Measurements from ENCODE around the gene TMPRSS11E. TPM values are rescaled to one million over a fixed set of nuclear protein-coding genes. Genes with fewer than 3 reads are reported as not detected.

Gene TMPRSS11E
- polyA plus RNA-seq, 3 donors: not detected

DNA sequence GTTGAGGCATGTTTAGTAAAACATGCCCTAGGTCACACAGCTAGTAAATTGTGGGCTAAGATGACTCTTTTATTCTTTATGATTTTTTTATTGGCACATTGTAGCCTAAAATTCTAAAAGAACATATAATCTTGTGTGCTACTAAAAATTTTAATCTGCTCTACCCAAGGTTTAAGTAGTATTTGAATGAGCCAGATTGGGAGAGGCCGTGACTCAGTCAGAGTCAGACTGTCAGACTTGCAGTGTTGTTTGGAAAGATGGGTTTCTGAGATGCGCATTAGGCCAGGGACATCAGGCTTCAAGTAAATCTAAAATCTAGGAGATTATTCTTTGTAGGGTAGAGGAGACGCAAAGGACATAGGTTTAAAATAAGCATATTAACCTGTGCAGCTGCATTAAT lies 30.7 kb upstream of the TMPRSS11E start:
- no peak overlapping the region for H3K27ac Mint-ChIP-seq
- H4K20me1 ChIP-seq (ENCODE audit: insufficient read depth, low read length): no peaks in the 10 kb centered on the region
- TF ChIP-seq, protein P1, sequence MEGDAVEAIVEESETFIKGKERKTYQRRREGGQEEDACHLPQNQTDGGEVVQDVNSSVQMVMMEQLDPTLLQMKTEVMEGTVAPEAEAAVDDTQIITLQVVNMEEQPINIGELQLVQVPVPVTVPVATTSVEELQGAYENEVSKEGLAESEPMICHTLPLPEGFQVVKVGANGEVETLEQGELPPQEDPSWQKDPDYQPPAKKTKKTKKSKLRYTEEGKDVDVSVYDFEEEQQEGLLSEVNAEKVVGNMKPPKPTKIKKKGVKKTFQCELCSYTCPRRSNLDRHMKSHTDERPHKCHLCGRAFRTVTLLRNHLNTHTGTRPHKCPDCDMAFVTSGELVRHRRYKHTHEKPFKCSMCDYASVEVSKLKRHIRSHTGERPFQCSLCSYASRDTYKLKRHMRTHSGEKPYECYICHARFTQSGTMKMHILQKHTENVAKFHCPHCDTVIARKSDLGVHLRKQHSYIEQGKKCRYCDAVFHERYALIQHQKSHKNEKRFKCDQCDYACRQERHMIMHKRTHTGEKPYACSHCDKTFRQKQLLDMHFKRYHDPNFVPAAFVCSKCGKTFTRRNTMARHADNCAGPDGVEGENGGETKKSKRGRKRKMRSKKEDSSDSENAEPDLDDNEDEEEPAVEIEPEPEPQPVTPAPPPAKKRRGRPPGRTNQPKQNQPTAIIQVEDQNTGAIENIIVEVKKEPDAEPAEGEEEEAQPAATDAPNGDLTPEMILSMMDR (IDR thresholded peaks at IDR 0.05): no peak
- no peaks in the 10 kb centered on the region for H3K27me3 Mint-ChIP-seq (ENCODE audit: low read depth in 3 of 3)
- H3K4me3 ChIP-seq (replicated peaks in 1 of 3; ENCODE audit: low read depth in 2 of 3, low read length in 3 of 3): no peak overlapping the region
- H3K36me3 ChIP-seq (replicated peaks in 1 of 2; ENCODE audit: control insufficient read depth in 1 of 2, insufficient read depth in 2 of 2, low read length in 2 of 2): no peaks in the 10 kb centered on the region
- no peak overlapping the region for H3K27ac ChIP-seq (ENCODE audit: low read depth in 1 of 2, low read length in 2 of 2)
- peaks cover 0 to 11% of the 10 kb centered on the region in 2 donors for H3K9me3 ChIP-seq (replicated peaks in 1 of 2; ENCODE audit: control insufficient read depth in 1 of 2, insufficient read depth in 1 of 2, low read length in 2 of 2)
- H3K4me2 ChIP-seq (replicated peaks; ENCODE audit: extremely low read depth, low read length, poor library complexity, severe bottlenecking): no peak overlapping the region
- no peak overlapping the region for H3K9ac ChIP-seq (ENCODE audit: insufficient read depth, low read length, poor library complexity, severe bottlenecking)
- H3K27me3 ChIP-seq (ENCODE audit: control insufficient read depth in 2 of 2, insufficient read depth in 2 of 2, low read length in 2 of 2): no peaks in the 10 kb centered on the region
- intact Hi-C loops (cut with micrococcal nuclease): no loop called here
- WGBS (ENCODE audit: insufficient coverage): 100% methylated on average over 1 of the region's 3 CpGs
- no peak for DNase-seq
- no peak overlapping the region for H2AFZ ChIP-seq (ENCODE audit: insufficient read depth, low read depth, low read length, poor library complexity, severe bottlenecking)
- H3K4me3 Mint-ChIP-seq: no peak overlapping the region
- H3K36me3 Mint-ChIP-seq: no peaks in the 10 kb centered on the region
- no peaks in the 10 kb centered on the region for H3K79me2 ChIP-seq (ENCODE audit: insufficient read depth, low read length)
- H3K9me3 Mint-ChIP-seq: peaks cover 6 to 17% (median 14%) of the 10 kb centered on the region in 7 donors
- no peaks in the 10 kb centered on the region for H3K4me1 ChIP-seq (ENCODE audit: control insufficient read depth in 1 of 2, insufficient read depth in 2 of 2, low read length in 2 of 2)
- no peaks in the 10 kb centered on the region for H3K4me1 Mint-ChIP-seq

DNA sequence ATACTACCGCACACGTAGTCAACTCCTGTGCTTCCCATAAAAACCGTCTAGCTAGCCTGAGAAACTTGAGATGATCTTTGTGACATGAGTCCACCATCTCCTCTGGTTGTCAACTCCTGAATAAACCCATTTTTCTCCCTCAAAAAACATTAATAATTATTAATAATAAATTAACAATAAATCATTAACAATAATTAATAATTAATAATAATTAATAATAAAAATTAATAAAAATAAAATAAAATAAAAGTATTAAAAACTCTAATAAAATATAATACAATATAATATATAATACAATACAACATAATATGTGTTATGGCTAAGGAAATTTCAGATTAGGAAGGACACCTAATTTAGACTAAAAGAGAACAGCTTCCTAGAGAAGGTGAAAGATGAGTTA lies 20.7 kb upstream of the TMPRSS11E start:
- TF ChIP-seq, protein P1 (IDR thresholded peaks at IDR 0.05): no peak
- H3K9me3 Mint-ChIP-seq: peaks cover 4 to 16% (median 7%) of the 10 kb centered on the region in 7 donors
- H3K79me2 ChIP-seq (ENCODE audit: insufficient read depth, low read length): no peaks in the 10 kb centered on the region
- H4K20me1 ChIP-seq (ENCODE audit: insufficient read depth, low read length): no peaks in the 10 kb centered on the region
- no peaks in the 10 kb centered on the region for H3K4me1 ChIP-seq (ENCODE audit: control insufficient read depth in 1 of 2, insufficient read depth in 2 of 2, low read length in 2 of 2)
- intact Hi-C loops (cut with micrococcal nuclease): no loop called here
- H3K4me1 Mint-ChIP-seq: no peaks in the 10 kb centered on the region
- no peak overlapping the region for H3K4me3 ChIP-seq (replicated peaks in 1 of 3; ENCODE audit: low read depth in 2 of 3, low read length in 3 of 3)
- H3K27ac Mint-ChIP-seq: no peak overlapping the region
- H3K9ac ChIP-seq (ENCODE audit: insufficient read depth, low read length, poor library complexity, severe bottlenecking): no peak overlapping the region
- no peak for DNase-seq
- H3K36me3 ChIP-seq (replicated peaks in 1 of 2; ENCODE audit: control insufficient read depth in 1 of 2, insufficient read depth in 2 of 2, low read length in 2 of 2): no peaks in the 10 kb centered on the region
- H3K27ac ChIP-seq (ENCODE audit: low read depth in 1 of 2, low read length in 2 of 2): no peak overlapping the region
- no peak overlapping the region for H3K4me2 ChIP-seq (replicated peaks; ENCODE audit: extremely low read depth, low read length, poor library complexity, severe bottlenecking)
- no peak overlapping the region for H2AFZ ChIP-seq (ENCODE audit: insufficient read depth, low read depth, low read length, poor library complexity, severe bottlenecking)
- H3K27me3 Mint-ChIP-seq (ENCODE audit: low read depth in 3 of 3): peaks cover 0 to 3% (median 1%) of the 10 kb centered on the region in 3 donors
- no peaks in the 10 kb centered on the region for H3K36me3 Mint-ChIP-seq
- H3K9me3 ChIP-seq (replicated peaks in 1 of 2; ENCODE audit: control insufficient read depth in 1 of 2, insufficient read depth in 1 of 2, low read length in 2 of 2): peaks cover 0 to 4% of the 10 kb centered on the region in 2 donors
- no peak overlapping the region for H3K4me3 Mint-ChIP-seq
- 100% methylated on average over 3 of the region's 3 CpGs for WGBS (ENCODE audit: insufficient coverage)
- H3K27me3 ChIP-seq (ENCODE audit: control insufficient read depth in 2 of 2, insufficient read depth in 2 of 2, low read length in 2 of 2): no peaks in the 10 kb centered on the region
